HG02885 (cell line): ENCODE measurements around the gene NUMBL.
"Not testable (repeated sequence)": the region's sequence is repeated elsewhere in the genome, so short reads cannot be mapped to it uniquely, and the experiment has no call there.

Source experiments
- ATAC-seq: cut with Tn5 transposase; IDR thresholded peaks from one replicate; pipeline ENCODE4 v1.9.1; 2021; ENCODE audit warnings: mild to moderate bottlenecking; ENCODE audit not compliant: unreplicated experiment, poor library complexity

The NUMBL gene

GRCh38 chr19:40690050-40690692, at the start of gene NUMBL:
NUMBL (minus strand) TSS chr19:40690651; CDS start chr19:40690483, 168 bp downstream.
- no peak for ATAC-seq

- ATAC-seq = no peak
Measured at GRCh38 chr19:40739030-40739839, 48.8 kb upstream of the NUMBL start.

DNA sequence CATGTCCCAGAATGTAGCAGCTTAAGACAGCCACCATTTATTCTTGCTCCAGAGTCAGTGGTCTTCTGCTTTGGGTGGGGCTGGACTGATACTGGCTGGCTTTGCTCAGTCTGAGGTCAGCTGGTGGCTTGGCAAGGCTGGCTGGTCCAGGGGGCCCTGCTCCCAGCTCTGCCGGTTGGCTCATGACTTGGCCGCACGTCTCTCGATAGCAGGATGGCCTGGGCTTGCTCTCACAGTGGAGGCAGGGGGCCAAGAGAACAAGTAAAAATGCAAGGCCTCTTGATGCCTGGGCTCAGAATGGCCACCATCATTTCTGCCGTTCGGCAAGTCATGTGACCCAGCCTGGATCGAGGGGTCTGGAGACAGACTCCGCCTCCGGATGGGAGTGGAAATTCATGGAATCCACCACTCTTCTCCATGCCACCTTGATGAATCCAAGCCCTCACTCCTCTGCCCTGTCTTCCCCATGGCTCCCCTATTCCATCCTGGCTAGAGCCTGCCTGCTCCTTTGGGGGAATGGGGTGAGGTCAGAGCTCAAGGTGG, 46.7 kb upstream of the NUMBL start:
- no peak for ATAC-seq

DNA sequence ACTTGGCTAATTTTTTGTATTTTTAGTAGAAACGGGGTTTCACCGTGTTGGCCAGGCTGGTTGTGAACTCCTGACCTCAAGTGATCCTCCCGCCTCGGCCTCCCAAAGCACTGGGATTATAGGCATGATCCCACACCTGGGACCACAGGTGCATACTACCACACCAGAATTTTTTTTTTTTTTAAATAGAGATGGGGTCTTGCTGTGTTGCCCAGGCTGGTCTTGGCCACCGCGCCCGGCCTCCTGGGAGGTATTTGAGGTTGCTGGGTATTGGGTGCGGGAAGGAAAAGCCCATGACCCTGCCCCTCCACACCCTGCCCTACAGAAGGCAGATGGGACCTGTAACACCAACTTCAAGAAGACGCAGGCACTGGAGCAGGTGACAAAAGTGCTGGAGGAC, 46.2 kb upstream of the NUMBL start:
- ATAC-seq = no peak

DNA sequence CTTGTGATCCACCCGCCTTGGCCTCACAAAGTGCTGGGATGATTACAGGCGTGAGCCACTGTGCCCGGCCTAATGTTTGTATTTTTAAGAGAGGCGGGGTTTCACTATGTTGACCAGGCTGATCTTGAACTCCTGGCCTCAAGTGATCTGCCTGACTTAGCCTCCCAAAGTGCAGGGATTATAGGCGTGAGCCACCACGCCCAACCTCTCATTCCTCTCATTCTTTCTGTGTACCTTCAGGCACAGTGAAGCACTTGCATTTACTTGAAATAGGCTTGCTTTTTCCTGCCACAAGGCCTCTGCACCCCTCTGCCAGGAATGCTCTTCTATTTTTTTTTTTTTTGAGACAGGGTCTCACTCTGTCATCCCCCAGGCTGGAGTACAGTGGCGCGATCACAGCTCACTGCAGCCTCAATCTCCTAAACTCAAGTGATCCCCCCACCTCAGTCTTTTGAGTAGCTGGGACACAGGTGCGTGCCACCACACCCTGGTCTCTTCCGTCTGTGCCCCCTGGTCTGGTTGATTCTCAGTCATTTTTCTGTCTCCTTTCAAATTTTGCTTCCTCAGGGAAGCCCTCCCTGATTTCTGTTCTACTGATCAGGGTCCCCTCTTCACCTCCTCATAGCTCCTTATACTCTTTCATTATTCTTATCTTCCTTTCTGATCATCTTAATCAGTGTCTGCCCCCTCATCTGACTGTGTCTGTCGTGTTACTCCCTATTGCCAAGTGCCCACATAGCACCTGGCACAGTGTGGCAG, 44.7 kb upstream of the NUMBL start:
- ATAC-seq = no peak

- ATAC-seq = no peak
Measured at GRCh38 chr19:40733149-40733548, 42.7 kb upstream of the NUMBL start.

- not testable (repeated sequence) for ATAC-seq
Measured at GRCh38 chr19:40732304-40732703, 41.9 kb upstream of the NUMBL start.

DNA sequence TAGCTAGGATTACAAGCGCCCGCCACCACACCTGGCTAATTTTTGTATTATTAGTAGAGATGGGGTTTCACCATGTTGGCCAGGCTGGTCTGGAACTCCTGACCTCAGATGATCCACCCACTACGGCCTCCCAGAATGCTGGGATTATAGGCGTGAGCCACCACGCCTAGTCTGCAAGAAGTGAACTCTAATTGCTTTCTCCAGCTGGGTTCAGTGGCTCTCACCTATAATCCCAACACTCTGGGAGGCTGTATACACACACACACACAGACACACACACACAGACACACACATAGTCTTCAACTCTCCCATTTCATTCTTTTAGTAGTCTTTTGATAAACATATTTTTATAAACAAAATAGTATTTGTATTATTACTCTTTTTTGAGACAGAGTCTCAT, 39.6 kb upstream of the NUMBL start:
- ATAC-seq = not testable (repeated sequence)

DNA sequence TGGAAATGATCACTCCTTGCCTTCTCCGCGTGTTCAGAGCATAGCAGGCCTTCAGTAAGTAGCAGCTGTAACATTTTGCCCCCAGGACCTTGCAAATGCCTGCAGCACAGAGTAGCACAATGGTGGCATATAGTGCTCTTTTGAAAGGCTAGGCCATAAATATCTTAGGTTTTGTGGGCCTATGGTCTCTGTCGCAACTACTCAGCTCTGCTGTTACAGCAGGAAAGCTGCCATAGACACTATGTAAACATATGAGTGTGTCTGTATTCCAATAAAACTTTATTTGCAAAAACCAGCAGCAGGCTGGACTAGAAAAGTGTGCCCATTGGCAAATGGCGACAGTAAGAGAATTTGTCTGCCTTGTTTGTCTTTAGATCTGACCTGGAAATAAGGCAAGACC, 35.8 kb upstream of the NUMBL start:
- ATAC-seq = no peak

DNA sequence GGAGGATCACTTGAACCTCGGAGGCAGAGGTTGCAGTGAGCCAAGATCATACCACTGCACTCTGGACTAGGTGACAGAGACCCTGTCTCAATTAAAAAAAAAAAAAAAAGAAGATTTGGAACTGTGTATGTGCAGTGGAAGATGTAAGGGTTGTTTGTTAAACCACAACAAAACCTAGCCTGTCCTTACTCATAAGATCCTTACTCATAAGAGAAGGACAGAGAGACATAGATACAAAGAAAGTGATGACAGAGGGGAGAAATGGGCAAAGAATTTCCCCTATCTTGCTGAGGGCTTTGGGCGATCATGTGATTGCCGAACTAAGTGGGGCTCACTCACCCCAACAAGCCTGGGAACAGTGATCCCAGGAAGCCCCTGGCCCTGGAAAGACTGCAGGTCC, 34.4 kb upstream of the NUMBL start:
- no peak for ATAC-seq

DNA sequence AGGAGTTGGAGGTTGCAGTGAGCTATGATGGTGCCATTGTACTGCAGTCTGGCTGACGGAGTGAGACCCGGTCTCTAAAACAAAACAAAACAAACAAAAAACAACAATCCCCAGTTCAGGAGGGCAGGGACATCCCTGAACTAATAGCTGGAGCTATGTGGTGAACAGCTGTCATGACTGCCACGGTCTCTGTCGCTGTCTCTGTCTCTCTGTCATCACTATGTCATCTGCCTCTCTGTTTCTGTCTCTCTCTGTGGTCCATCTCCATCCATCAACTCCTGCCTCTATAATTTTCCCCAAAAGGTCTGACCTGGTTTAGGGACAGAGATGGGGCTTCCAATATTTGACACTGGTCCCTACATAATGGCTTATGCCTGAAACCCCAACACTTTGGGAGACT, 33.9 kb upstream of the NUMBL start:
- no peak for ATAC-seq

DNA sequence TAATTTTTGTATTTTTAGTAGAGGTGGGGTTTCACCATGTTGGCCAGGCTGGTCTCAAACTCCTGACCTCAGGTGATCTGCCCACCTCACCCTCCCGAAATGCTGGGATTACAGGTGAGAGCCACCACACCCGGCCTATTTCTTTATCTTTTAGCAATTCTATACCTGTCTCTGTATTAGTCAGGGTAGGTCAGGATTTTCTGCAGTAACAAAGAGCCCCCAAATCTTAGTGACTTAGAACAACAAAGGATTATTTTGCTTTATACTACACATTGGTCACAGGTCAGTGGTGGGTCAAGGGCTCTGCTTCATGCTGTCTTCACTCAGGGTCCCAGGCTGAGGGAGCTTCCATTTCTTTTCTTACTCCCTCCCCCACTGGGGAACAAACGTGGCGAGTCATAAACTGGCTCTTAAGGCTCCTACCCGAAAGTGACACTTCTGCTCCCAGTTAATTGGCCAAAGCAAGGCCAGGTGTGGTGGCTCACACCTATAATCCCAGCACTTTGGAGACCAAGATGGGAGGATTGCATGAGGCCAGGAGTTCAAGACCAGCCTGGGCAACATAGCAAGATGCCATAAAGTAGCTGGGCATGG, 33.3 kb upstream of the NUMBL start:
- no peak for ATAC-seq

GRCh38 chr19:40721936-40722661, 31.6 kb upstream of the NUMBL start:
- ATAC-seq = no peak

DNA sequence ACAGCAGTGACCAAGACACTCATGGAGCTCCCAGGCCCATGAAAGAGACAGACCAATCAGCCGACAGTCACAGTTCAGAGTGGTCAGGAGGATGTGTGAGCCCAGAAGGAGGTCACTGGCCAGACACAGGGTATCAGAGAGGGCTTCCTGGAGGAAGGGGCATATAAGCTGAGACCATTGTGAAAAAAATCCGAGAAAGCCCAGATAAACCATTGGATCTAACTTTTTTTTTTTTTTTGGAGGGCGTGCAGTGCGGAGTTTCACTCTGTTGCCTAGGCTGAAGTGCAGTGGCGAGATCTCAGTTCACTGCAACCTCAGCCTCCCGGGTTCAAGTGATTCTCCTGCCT, 30.7 kb upstream of the NUMBL start:
- no peak for ATAC-seq

DNA sequence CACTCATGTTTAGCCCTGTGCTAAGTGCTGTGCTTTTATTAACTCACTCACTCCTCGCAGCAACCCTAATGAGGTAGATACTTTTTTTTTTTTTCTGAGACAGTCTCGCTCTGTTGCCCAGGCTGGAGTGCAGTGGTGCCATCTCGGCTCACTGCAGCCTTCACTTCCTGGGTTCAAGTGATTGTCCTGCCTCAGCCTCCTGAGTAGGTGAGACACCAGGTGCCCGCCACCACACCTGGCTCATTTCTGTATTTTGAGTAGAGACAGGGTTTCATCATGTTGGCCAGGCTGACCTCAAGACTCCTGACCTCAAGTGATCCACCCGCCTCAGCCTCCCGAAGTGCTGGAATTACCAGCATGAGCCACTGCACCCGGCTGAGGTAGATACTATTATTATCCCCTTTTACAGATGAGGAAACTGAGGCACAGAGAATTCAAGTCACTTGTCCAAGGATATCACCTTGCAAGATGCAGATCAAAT, 29.0 kb upstream of the NUMBL start:
- no peak for ATAC-seq

- no peak for ATAC-seq
Measured at GRCh38 chr19:40718774-40719391, 28.4 kb upstream of the NUMBL start.

- ATAC-seq = no peak
Measured at GRCh38 chr19:40717880-40718773, 27.7 kb upstream of the NUMBL start.

GRCh38 chr19:40717325-40717879, 27.0 kb upstream of the NUMBL start:
- no peak for ATAC-seq
